Measurements from ENCODE around the gene COL6A5.

- TF ChIP-seq EP300 (IDR thresholded peaks at IDR 0.05; ENCODE audit: borderline replicate concordance in 1 of 2, low read depth in 1 of 2, low read length in 1 of 2) = no peak
- TF ChIP-seq TAF1 (IDR thresholded peaks at IDR 0.05; ENCODE audit: borderline replicate concordance, low read depth, low read length) = no peak
- no peak for TF ChIP-seq JUND (IDR thresholded peaks at IDR 0.05)
- no peak for TF ChIP-seq GABPA (IDR thresholded peaks at IDR 0.05; ENCODE audit: low read depth)
- TF ChIP-seq CTCF (IDR thresholded peaks at IDR 0.05) = no peak
- no peak for TF ChIP-seq EZH2phosphoT487 (IDR thresholded peaks at IDR 0.05; ENCODE audit: borderline replicate concordance, low read depth)
- TF ChIP-seq RCOR1 (IDR thresholded peaks at IDR 0.05; ENCODE audit: low read length) = no peak
- TF ChIP-seq SMC3 (IDR thresholded peaks at IDR 0.05; ENCODE audit: low read depth, low read length) = no peak
- no peak for TF ChIP-seq MEF2A (IDR thresholded peaks at IDR 0.05; ENCODE audit: borderline replicate concordance, low read depth)
- no peak for TF ChIP-seq RAD21 (IDR thresholded peaks at IDR 0.05; ENCODE audit: low read length)
- no peak for TF ChIP-seq YY1 (IDR thresholded peaks at IDR 0.05; ENCODE audit: low read depth)
- TF ChIP-seq FOXM1 (IDR thresholded peaks at IDR 0.05; ENCODE audit: low read depth) = no peak
- TF ChIP-seq MXI1 (IDR thresholded peaks at IDR 0.05; ENCODE audit: low read depth, low read length) = no peak
- no peak for TF ChIP-seq PBX3 (IDR thresholded peaks at IDR 0.05)
Observed at GRCh38 chr3:130463221-130463620, 117.7 kb downstream of the COL6A5 start.

Data from SK-N-SH (cell line).